T1000 (cell line): ENCODE measurements around the gene HAUS2.

Experiments used
- DNase-seq: peaks from one replicate; lab custom pipeline; 2025; ENCODE audit warnings: mixed read lengths; lab: John Stamatoyannopoulos, UW

HAUS2 gene

GRCh38 chr15:42608752-42609488, 60.3 kb downstream of the HAUS2 start:
- DNase-seq = no peak

GRCh38 chr15:42611532-42611931, 62.9 kb downstream of the HAUS2 start:
- DNase-seq = no peak

GRCh38 chr15:42612367-42612912, 63.8 kb downstream of the HAUS2 start:
- DNase-seq = no peak

GRCh38 chr15:42616107-42616506, 67.5 kb downstream of the HAUS2 start:
- DNase-seq = no peak
